GM10266 (cell line): ENCODE measurements around the gene B3GALT6.

Source experiments
- DNase-seq: peaks from one replicate; pipeline ENCODE4 v3.0.0; 2012; ENCODE audit errors: extremely low spot score
- CTCF ChIP-seq: IDR thresholded peaks from 2 replicates; pipeline ENCODE4 v1.5.1; 2012; ENCODE audit warnings: mild to moderate bottlenecking, low read depth; ENCODE audit not compliant: control insufficient read depth, insufficient read depth; ENCODE audit errors: missing control alignments

Gene B3GALT6

GRCh38 chr1:1253314-1253713, 21.3 kb downstream of the B3GALT6 start:
- TF ChIP-seq CTCF, result no peak
- DNase-seq, result no peak

- no peak for TF ChIP-seq CTCF
- no peak for DNase-seq
Measured at GRCh38 chr1:1253972-1254666, 22.1 kb downstream of the B3GALT6 start.

GRCh38 chr1:1254667-1254998, 22.6 kb downstream of the B3GALT6 start:
- TF ChIP-seq CTCF, result no peak
- no peak for DNase-seq

- no peak for DNase-seq
- no peak for TF ChIP-seq CTCF
Measured at GRCh38 chr1:1255078-1255477, 23.0 kb downstream of the B3GALT6 start.

GRCh38 chr1:1255611-1256010, 23.6 kb downstream of the B3GALT6 start:
- TF ChIP-seq CTCF, result no peak
- DNase-seq, result no peak

- no peak for TF ChIP-seq CTCF
- no peak for DNase-seq
Measured at GRCh38 chr1:1256956-1257871, 25.2 kb downstream of the B3GALT6 start.

GRCh38 chr1:1259119-1259488, 27.1 kb downstream of the B3GALT6 start:
- no peak for TF ChIP-seq CTCF
- DNase-seq, result no peak
